T-helper 1 cell treated with Interleukin-12 subunit alpha and Interleukin-12 subunit beta and Interleukin-4 antibody, amounts not matched to agents 30 μg/mL and 1 μg/mL, for 36 hours (primary cell): ENCODE measurements around the gene LDHB.
"Not testable (repeated sequence)": the region's sequence is repeated elsewhere in the genome, so short reads cannot be mapped to it uniquely, and the experiment has no call there.

Experiments
- H3K27ac Mint-ChIP-seq: one replicate; pipeline ENCODE4 v1.8.0; 2021; ENCODE audit warnings: mild to moderate bottlenecking, mixed read lengths
- H3K27me3 Mint-ChIP-seq: one replicate; pipeline ENCODE4 v1.8.0; 2021; ENCODE audit warnings: low read depth, mixed read lengths
- H3K36me3 Mint-ChIP-seq: one replicate; pipeline ENCODE4 v1.8.0; 2021; ENCODE audit warnings: low read depth, mixed read lengths
- H3K4me1 Mint-ChIP-seq: one replicate; pipeline ENCODE4 v1.8.0; 2021; ENCODE audit warnings: low read depth, mixed read lengths
- H3K4me3 Mint-ChIP-seq: one replicate; pipeline ENCODE4 v1.8.0; 2021; ENCODE audit warnings: mild to moderate bottlenecking, moderate library complexity, mixed read lengths
- H3K9me3 Mint-ChIP-seq: one replicate; pipeline ENCODE4 v1.8.0; 2021; ENCODE audit warnings: mixed read lengths

The LDHB gene

DNA sequence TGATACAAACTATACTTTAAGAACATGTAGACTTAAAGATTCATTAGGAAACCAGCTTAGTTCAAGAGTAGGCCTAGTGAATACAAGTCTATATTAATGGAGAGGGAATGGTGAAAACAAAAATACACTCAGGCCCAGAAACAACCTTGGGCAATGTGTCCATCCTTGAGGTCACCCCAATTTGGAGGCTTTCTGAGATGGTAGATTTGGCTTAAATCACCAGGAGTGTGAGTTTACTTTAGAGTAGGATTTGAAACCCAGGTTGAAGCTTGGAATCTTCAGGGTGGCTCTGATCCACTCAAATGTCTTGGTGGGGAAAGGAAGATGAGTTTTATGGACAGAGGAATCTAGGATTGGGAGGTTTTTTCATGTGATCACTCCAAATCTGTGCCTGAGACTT, 10.5 kb downstream of the LDHB start:
- Mint-ChIP-seq H3K27ac (no peak overlapping the region), H3K4me3 (no peak overlapping the region), H3K27me3 (no peaks in the 10 kb centered on the region), H3K9me3 (no peaks in the 10 kb centered on the region), H3K36me3 (peaks cover 65% of the 10 kb centered on the region), H3K4me1 (peaks cover 56% of the 10 kb centered on the region)

DNA sequence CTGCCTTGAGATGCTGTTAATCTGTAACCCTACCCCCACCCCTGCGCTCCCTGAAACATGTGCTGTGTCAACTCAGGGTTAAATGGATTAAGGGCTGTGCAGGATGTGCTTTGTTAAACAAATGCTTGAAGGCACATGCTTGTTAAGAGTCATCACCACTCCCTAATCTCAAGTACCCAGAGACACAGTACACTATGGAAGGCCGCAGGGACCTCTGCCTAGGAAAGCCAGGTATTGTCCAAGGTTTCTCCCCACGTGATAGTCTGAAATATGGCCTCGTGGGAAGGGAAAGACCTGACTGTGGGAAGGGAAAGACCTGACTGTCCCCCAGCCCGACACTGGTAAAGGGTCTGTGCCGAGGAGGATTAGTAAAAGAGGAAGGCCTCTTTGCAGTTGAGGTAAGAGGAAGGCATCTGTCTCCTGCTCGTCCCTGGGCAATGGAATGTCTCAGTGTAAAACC, 12.6 kb downstream of the LDHB start:
- H3K27ac Mint-ChIP-seq = peak overlapping the region; percentile 23
- H3K4me3 Mint-ChIP-seq, H3K9me3 Mint-ChIP-seq, H3K27me3 Mint-ChIP-seq: not testable (repeated sequence)
- peaks cover 52% of the 10 kb centered on the region for H3K4me1 Mint-ChIP-seq
- peaks cover 59% of the 10 kb centered on the region for H3K36me3 Mint-ChIP-seq

DNA sequence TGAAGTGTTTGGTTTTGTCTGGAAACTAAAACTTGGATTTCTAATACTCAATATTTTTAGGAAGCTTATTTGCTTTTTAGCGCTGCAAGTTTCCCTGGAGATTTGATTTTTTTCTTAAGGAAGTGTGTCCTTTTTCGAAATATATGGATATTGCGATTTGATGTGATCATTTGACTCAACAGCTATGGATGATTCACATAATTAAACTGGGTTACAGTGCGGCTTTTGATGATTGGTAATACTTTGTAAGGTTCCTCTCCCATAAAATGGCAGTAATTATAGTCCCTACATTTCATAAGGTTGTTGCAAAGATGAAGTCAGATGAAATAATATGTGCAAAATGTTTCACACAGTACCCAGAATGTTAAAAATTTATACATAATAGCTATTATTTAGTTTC, 13.1 kb downstream of the LDHB start:
- peaks cover 51% of the 10 kb centered on the region for H3K4me1 Mint-ChIP-seq
- no peak overlapping the region for H3K27ac Mint-ChIP-seq
- no peak overlapping the region for H3K4me3 Mint-ChIP-seq
- no peaks in the 10 kb centered on the region for H3K27me3 Mint-ChIP-seq
- H3K36me3 Mint-ChIP-seq = peaks cover 56% of the 10 kb centered on the region
- H3K9me3 Mint-ChIP-seq = no peaks in the 10 kb centered on the region

DNA sequence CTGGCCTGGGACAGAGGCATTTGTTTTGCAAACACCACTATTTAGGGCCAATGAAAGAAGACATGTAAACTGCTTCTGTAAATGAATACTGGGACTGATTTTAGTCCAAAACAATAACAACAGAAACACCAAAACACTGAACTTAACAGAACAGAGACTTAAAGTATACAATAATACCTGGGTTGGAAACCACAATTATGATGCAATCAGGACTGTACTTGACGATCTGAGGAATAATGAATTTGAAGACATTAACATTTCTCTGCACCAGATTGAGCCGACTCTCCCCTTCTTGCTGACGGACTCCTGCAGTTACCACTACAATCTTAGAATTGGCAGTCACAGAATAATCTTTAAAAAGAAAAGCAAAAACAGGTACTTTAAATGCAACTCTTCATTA, 13.9 kb downstream of the LDHB start:
- no peak overlapping the region for H3K27ac Mint-ChIP-seq
- H3K4me1 Mint-ChIP-seq = peaks cover 44% of the 10 kb centered on the region
- peaks cover 57% of the 10 kb centered on the region for H3K36me3 Mint-ChIP-seq
- no peaks in the 10 kb centered on the region for H3K9me3 Mint-ChIP-seq
- no peak overlapping the region for H3K4me3 Mint-ChIP-seq
- no peaks in the 10 kb centered on the region for H3K27me3 Mint-ChIP-seq

DNA sequence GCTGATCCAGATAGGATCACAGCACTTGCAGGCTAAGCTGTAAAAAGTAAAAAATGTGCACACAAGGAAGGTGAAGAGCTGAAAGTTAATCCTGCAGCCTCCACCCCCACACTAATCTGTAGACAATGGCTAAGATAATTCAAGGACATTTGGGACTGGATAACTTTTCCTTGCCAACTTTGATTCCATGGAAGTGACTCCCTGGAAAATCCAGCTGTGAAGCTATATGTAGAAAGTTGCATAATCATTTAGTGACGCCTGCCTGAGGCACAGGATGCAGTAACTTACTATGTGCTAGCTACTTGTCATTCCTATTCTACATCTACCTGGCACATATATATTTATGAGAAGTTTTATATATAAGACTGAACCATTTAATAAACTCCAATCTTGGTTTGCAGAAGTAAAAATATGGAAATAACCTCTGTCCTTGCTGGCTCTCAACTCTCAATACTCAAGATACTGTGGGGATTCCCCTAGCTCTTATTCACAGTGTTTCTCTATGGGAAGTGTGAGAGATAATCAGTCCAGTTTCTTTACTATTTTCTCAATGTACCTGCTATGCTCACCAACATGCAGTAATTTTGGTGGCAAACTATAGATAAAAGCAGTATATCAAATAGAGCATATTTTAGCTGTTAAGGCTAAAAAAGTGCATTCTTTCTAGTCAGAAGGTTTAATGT, 14.8 kb downstream of the LDHB start:
- Mint-ChIP-seq H3K27me3 (no peaks in the 10 kb centered on the region), H3K9me3 (no peaks in the 10 kb centered on the region), H3K4me3 (no peak overlapping the region), H3K4me1 (peaks cover 39% of the 10 kb centered on the region), H3K36me3 (peaks cover 57% of the 10 kb centered on the region), H3K27ac (no peak overlapping the region)

DNA sequence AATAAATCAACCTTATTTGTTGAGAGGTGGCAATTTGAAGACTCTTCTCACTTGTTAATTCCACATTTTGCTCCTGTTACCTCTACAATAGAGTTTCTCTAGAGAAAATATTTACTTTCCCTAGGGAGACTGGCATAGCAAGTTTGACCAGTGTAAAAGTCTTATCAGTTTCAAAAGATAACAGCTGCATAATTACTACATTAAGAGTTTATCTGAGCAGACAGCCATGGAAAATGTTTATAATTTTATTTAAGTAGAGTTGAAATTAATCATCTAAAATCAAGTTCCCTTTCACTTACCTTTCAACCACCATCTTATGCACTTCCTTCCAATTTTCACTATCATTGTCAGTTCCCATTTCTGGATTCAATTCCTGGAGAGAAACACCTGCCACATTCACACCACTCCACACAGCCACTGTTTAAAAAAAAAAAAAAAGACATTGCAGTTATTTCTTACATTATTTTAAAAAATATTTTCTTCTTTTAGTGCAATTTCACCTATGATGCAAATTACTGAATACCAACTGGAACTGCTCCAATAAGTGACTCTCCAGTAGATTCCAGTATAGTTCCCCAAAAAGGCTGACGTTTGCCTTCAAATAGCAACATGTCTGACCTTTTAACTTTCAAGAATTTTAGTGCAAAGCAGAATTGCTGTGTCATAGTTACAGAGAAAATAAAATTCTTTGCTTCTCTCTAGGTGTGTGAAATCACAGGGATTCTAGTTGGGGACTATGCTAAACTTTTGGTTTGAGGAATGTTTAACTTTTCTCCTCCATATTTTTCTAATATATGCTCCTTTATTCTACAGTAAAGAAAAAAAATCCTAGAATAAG, 19.4 kb downstream of the LDHB start:
- Mint-ChIP-seq H3K27me3 (no peaks in the 10 kb centered on the region), H3K4me1 (peaks cover 13% of the 10 kb centered on the region), H3K4me3 (no peak overlapping the region), H3K36me3 (peaks cover 58% of the 10 kb centered on the region), H3K9me3 (no peaks in the 10 kb centered on the region), H3K27ac (no peak overlapping the region)

DNA sequence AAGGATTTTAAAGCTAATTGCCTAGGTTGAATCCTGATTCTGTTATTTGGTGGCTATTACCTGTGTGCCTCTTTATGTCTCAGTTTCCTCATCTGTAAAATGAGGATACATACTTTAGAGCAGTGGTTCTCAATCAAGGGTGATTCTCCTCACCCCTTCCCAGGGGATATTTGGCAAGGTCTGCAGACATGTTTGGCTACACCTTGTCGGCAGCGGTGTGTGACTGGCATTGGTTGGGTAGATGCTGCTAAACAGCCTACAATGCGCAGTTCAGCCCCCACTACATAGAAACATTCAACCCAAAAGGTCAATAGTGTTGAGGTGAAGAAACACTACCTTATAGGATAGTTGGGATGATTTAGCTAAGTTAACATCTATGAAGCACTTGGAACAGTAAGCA, 23.4 kb downstream of the LDHB start:
- Mint-ChIP-seq H3K27ac (no peak overlapping the region), H3K9me3 (no peaks in the 10 kb centered on the region), H3K36me3 (peaks cover 51% of the 10 kb centered on the region), H3K27me3 (no peaks in the 10 kb centered on the region), H3K4me3 (no peak overlapping the region), H3K4me1 (peaks cover 1% of the 10 kb centered on the region)

DNA sequence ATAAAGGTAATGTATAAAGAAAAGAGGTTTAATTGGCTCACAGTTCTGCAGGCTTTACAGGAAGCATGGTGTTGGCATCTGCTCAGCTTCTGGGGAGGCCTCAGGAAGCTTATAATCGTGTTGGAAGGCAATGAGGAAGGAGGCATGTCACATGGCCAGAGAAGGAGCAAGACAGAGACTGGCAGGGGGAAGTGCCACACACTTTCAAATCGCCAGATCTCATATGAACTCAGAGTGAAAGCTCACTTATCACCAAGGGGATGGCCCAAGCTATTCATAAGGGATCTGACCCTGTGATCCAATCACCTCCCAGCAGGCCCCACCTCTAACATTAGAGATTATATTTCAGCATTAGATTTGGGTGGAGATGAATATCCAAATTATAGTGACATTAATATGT, 26.3 kb downstream of the LDHB start:
- no peak overlapping the region for H3K4me3 Mint-ChIP-seq
- no peaks in the 10 kb centered on the region for H3K9me3 Mint-ChIP-seq
- H3K36me3 Mint-ChIP-seq = peaks cover 37% of the 10 kb centered on the region
- H3K4me1 Mint-ChIP-seq = peaks cover 1% of the 10 kb centered on the region
- no peak overlapping the region for H3K27ac Mint-ChIP-seq
- no peaks in the 10 kb centered on the region for H3K27me3 Mint-ChIP-seq

DNA sequence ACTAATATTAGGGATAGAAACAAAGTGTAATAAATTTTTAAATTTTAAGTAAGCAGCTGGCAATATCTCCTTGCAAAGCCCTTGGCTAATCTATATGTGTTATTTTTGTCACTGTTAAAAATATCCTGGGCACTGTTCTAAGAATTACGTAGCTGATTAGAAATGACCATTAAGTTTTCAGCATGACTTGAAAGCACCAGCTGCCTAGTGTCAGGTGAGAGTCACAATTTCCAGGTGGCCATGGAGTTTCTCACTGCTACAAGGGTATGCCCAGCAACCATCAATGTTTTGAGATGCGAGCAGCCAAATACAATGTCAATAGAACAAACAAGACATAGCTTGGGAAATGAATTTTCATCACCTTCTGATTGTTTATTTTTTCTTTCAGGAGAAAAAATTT, 29.7 kb downstream of the LDHB start:
- no peak overlapping the region for H3K4me3 Mint-ChIP-seq
- H3K36me3 Mint-ChIP-seq = peaks cover 21% of the 10 kb centered on the region
- peaks cover 1% of the 10 kb centered on the region for H3K4me1 Mint-ChIP-seq
- no peaks in the 10 kb centered on the region for H3K9me3 Mint-ChIP-seq
- H3K27me3 Mint-ChIP-seq = no peaks in the 10 kb centered on the region
- H3K27ac Mint-ChIP-seq = no peak overlapping the region

DNA sequence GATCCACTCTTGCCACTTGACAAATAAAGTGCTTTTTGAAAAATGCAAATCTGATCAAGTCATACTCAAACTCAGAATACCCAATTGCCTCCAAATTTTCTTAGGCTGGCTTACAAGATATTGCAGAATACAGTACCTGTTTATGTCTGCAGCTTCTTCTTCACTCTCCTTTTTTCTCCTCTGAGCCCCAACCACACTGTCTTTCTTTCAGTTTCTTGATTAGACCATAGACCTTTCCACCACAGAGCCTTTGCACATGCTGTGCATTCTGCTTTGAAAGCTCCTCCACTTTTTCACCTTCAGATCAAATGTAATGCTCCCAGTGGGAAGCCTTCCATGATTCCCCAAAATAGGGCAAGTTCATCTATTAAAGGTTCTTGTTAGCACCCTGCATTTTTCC, 39.1 kb downstream of the LDHB start:
- Mint-ChIP-seq H3K4me1 (peaks cover 36% of the 10 kb centered on the region), H3K9me3 (peaks cover 5% of the 10 kb centered on the region), H3K4me3 (no peak overlapping the region), H3K27me3 (no peaks in the 10 kb centered on the region), H3K36me3 (peaks cover 8% of the 10 kb centered on the region), H3K27ac (no peak overlapping the region)

DNA sequence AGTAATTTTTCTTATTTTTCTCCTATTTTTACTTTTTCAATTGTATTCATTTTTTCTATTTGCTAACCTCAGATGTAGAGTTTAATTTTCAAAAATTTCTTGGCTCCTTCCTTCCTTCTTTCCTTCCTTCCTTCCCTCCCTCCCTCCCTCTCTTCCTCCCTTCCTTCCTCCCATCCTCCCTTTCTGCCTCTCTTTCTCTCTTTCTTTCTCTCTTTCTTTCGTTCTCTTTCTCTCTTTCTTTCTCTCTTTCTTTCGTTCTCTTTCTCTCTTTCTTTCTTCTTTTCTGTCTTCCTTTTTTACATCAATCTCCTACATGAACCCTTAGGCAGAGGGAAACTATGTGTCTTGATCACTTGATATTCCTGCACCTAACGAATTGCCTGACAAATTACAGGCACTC, 40.6 kb downstream of the LDHB start:
- H3K27me3 Mint-ChIP-seq = no peaks in the 10 kb centered on the region
- H3K9me3 Mint-ChIP-seq = peaks cover 5% of the 10 kb centered on the region
- peak overlapping the region; percentile 26 for H3K27ac Mint-ChIP-seq
- H3K36me3 Mint-ChIP-seq = peaks cover 6% of the 10 kb centered on the region
- H3K4me1 Mint-ChIP-seq = peaks cover 37% of the 10 kb centered on the region
- no peak overlapping the region for H3K4me3 Mint-ChIP-seq

DNA sequence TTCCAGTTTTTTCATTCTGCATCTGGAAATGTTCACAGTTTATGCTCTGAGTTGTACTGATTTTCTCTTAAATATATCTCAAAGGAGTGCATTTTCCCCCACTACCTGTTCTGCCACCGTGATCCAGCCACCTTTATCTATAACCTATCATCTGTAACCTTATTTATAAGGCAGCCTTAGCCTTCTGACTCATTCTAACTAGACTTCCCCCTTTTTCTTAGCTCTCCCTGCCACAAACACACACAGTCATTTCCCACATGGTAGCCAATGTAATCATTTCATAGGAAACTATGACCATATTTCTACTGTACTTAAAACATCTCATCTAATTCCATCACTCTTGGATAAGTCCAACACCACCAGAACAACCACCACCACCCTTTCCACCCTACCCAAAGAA, 42.2 kb downstream of the LDHB start:
- peaks cover 37% of the 10 kb centered on the region for H3K4me1 Mint-ChIP-seq
- H3K9me3 Mint-ChIP-seq = peaks cover 5% of the 10 kb centered on the region
- peak overlapping the region; percentile 39 for H3K27ac Mint-ChIP-seq
- H3K36me3 Mint-ChIP-seq = peaks cover 5% of the 10 kb centered on the region
- no peaks in the 10 kb centered on the region for H3K27me3 Mint-ChIP-seq
- peak overlapping the region; percentile 26 for H3K4me3 Mint-ChIP-seq

DNA sequence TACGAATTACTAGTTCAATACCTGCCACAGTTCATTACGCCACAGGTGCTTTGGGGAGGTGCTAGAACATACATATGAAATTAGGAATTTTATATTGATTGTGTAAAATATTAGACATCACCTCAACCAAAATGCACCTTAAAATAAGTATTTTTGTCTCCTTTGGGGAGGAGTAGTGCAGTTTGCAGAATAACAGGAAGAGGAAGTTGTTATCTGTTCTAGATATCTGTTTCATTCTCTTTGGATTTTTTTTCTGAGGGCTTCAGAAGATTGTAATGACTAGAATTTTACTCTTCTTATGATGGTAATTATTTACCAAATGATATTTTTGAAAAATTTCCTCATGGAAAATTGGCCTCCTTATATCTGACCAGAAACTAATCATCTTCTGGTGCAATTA, 43.1 kb downstream of the LDHB start:
- H3K4me1 Mint-ChIP-seq = peaks cover 34% of the 10 kb centered on the region
- H3K9me3 Mint-ChIP-seq = peaks cover 5% of the 10 kb centered on the region
- H3K36me3 Mint-ChIP-seq = peaks cover 5% of the 10 kb centered on the region
- H3K4me3 Mint-ChIP-seq = peak overlapping the region; percentile 61
- peak overlapping the region; percentile 19 for H3K27ac Mint-ChIP-seq
- H3K27me3 Mint-ChIP-seq = no peaks in the 10 kb centered on the region

DNA sequence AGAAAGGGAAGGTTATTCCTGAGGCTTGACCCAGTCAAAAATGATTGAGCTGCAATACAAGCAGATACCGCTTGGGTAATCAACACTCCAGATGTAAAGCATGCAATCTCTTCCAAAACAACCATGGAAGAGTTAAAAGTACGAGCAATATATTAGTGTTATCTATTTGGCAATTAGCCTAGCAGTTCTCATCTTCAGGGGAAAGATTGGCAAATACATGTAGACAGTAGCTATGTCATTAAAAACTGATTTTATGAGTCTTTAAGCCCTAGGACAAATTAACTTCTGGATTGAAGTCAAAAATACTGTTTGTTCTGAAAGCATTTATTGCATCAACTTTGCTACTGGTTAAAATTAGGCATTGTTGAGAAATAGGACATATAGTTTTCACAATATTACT, 43.7 kb downstream of the LDHB start:
- H3K4me1 Mint-ChIP-seq = peaks cover 34% of the 10 kb centered on the region
- H3K27me3 Mint-ChIP-seq = no peaks in the 10 kb centered on the region
- H3K27ac Mint-ChIP-seq = no peak overlapping the region
- H3K36me3 Mint-ChIP-seq = peaks cover 5% of the 10 kb centered on the region
- peaks cover 4% of the 10 kb centered on the region for H3K9me3 Mint-ChIP-seq
- H3K4me3 Mint-ChIP-seq = no peak overlapping the region

DNA sequence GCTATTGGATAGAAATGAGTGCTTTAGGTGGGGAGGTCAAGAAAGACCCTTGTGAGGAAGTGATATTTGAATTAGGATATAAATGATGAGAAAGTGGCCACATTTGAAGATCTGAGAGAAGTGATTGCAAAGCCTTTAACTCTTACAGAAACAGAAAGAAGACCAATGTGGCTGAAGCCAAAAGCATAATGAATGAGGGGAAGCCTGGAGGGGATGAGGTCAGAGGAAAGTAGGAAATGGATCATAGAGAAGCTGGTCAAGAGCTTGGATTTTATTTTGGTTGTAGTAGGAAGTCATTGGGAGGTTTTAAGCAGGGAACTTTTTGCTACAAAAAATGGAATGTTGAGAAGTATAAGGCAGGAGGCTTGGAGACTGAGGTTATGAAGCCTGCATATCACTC, 49.4 kb downstream of the LDHB start:
- no peaks in the 10 kb centered on the region for H3K36me3 Mint-ChIP-seq
- no peak overlapping the region for H3K27ac Mint-ChIP-seq

More for the DNA sequence above, 49.4 kb downstream of the LDHB start:
- Mint-ChIP-seq H3K4me1 (peaks cover 2% of the 10 kb centered on the region), H3K27me3 (peaks cover 2% of the 10 kb centered on the region), H3K9me3 (no peaks in the 10 kb centered on the region), H3K4me3 (no peak overlapping the region)
